CD4-positive, alpha-beta T cell treated with Interleukin-6 for 4 hours (primary cell): Measurements from ENCODE around the gene MAD1L1.

Experiments used
- DNase-seq: peaks from one replicate; pipeline ENCODE4 v3.0.0-alpha.2; 2020; ENCODE audit warnings: mixed read lengths

The MAD1L1 gene

GRCh38 chr7:1853431-1853985, 379.2 kb downstream of the MAD1L1 start:
- DNase-seq = no peak

- no peak for DNase-seq
Measured at GRCh38 chr7:1852517-1853430, 380.0 kb downstream of the MAD1L1 start.

- DNase-seq = no peak
Measured at GRCh38 chr7:1851721-1852516, 380.8 kb downstream of the MAD1L1 start.

- no peak for DNase-seq
Measured at GRCh38 chr7:1850976-1851571, 381.7 kb downstream of the MAD1L1 start.

GRCh38 chr7:1850111-1850975, 382.4 kb downstream of the MAD1L1 start:
- DNase-seq = no peak

- DNase-seq = no peak
Measured at GRCh38 chr7:1849351-1850041, 383.2 kb downstream of the MAD1L1 start.

GRCh38 chr7:1848911-1849311, 383.8 kb downstream of the MAD1L1 start:
- no peak for DNase-seq

- DNase-seq = no peak
Measured at GRCh38 chr7:1848013-1848640, 384.6 kb downstream of the MAD1L1 start.

- DNase-seq = no peak
Measured at GRCh38 chr7:1847260-1848001, 385.3 kb downstream of the MAD1L1 start.

GRCh38 chr7:1846331-1847065, 386.2 kb downstream of the MAD1L1 start:
- no peak for DNase-seq

- DNase-seq = no peak
Measured at GRCh38 chr7:1845536-1846311, 387.0 kb downstream of the MAD1L1 start.

GRCh38 chr7:1844951-1845390, 387.8 kb downstream of the MAD1L1 start:
- no peak for DNase-seq

GRCh38 chr7:1844336-1844950, 388.3 kb downstream of the MAD1L1 start:
- no peak for DNase-seq

- DNase-seq = no peak
Measured at GRCh38 chr7:1843921-1844335, 388.8 kb downstream of the MAD1L1 start.

- DNase-seq = no peak
Measured at GRCh38 chr7:1843271-1843861, 389.4 kb downstream of the MAD1L1 start.

- DNase-seq = no peak
Measured at GRCh38 chr7:1842321-1843221, 390.2 kb downstream of the MAD1L1 start.
